ENCODE data around the gene AP1M1.
A peak's percentile ranks its signal among the peaks of the same experiment; 100 is the strongest.

AP1M1 gene

DNA sequence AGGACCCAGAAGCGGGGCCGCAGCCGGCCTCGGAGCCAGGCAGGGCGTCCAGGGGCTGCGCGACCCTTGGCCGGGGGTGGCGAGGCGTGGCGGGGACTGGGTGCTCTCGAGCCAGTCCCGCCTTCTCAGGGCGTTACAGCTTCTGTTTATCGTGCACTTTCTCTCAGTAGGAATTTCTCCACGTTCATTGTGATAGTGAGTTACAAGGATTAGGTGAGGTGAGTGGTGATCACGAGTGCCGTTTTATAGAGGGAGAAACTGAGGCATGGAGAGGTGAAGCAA lies 600 bp downstream of the AP1M1 start:
- Histone ChIP-seq H2BK12ac (ENCODE audit: low read length) (no peak overlapping the region), H3K36me3 (ENCODE audit: control insufficient read depth in 1 of 2, insufficient read depth in 2 of 2, low read length in 2 of 2) (peaks cover 15 to 16% of the 10 kb centered on the region in 2 experiments), H4K91ac (ENCODE audit: low read depth, low read length) (peak overlapping the region; percentile 82), H3K4me3 (ENCODE audit: low read depth, low read length) (peak overlapping the region; percentile 100), H3K4me2 (ENCODE audit: low read length) (peak overlapping the region; percentile 75), H3K9me3 (ENCODE audit: insufficient read depth, low read depth, low read length) (no peaks in the 10 kb centered on the region), H2AK5ac (ENCODE audit: low read length) (peak overlapping the region; percentile 16), H4K12ac (ENCODE audit: low read depth, low read length) (peak overlapping the region; percentile 95), H3K18ac (ENCODE audit: low read length) (peak overlapping the region; percentile 38), H3K14ac (ENCODE audit: low read length) (peak overlapping the region; percentile 97), H3K27me3 (ENCODE audit: insufficient read depth, low read length) (no peaks in the 10 kb centered on the region), H3K27ac (ENCODE audit: low read depth, low read length) (no peak overlapping the region), H3K23ac (ENCODE audit: low read length) (no peak overlapping the region), H3K9ac (ENCODE audit: low read length) (peak overlapping the region; percentile 92), H3K4ac (ENCODE audit: low read depth, low read length) (peak overlapping the region; percentile 94), H3K4me1 (ENCODE audit: control insufficient read depth in 1 of 2, insufficient read depth in 2 of 2, low read length in 2 of 2) (peaks cover 5 to 7% of the 10 kb centered on the region in 2 experiments), H2AFZ (ENCODE audit: insufficient read depth, low read length, poor library complexity) (peak overlapping the region; percentile 98), H3K79me1 (ENCODE audit: low read length) (peaks cover 7% of the 10 kb centered on the region), H2BK5ac (ENCODE audit: low read depth, low read length, poor library complexity) (no peak overlapping the region), H2BK120ac (ENCODE audit: insufficient read depth, low read length, poor library complexity) (peak overlapping the region; percentile 4), H3K79me2 (ENCODE audit: control insufficient read depth, insufficient read depth, low read length, poor library complexity) (peaks cover 7% of the 10 kb centered on the region), H4K8ac (ENCODE audit: low read depth, low read length) (peak overlapping the region; percentile 99)
- DNase-seq: peak in 1 of 2 donors; percentile 15
- WGBS (ENCODE audit: extremely low coverage, insufficient coverage, insufficient read length): no CpG with 5 or more reads among the region's 18 CpGs

DNA sequence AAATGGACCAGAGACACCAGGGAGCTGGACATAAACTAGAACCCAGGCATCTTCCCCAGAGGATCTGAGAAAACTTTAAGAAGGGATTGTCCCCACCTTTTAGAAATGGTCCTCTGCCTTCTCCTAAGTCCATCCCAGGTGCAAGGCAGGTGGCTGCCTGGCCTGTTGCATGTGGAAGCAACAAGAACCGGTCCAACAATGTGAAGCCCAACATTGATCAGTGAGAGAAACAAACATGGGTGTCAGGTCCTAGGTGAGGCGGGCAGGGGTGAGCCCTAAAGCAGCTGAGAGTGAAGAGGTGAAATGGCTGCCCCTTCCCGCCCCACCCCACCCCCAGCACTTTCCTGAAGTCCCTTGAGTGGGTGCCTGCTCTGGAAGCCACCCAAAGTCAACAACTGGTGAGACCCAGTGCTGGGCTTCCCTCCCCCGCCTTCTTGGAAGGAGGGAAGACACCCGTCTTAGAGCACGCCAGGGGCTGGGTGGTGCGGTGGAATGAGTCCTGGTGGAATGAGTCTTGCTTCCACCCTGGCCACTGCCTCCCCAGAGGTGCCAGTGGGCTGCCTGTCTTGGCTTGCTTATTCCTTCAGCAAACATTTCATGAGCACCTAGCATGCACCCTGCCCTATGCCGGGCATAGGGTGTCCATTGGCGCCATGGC lies 1.7 kb downstream of the AP1M1 start:
- Histone ChIP-seq H2BK120ac (ENCODE audit: insufficient read depth, low read length, poor library complexity) (no peak overlapping the region), H3K36me3 (ENCODE audit: control insufficient read depth in 1 of 2, insufficient read depth in 2 of 2, low read length in 2 of 2) (peaks cover 23 to 26% of the 10 kb centered on the region in 2 experiments), H4K91ac (ENCODE audit: low read depth, low read length) (no peak overlapping the region), H3K9me3 (ENCODE audit: insufficient read depth, low read depth, low read length) (peaks cover 2% of the 10 kb centered on the region), H2BK12ac (ENCODE audit: low read length) (no peak overlapping the region), H3K23ac (ENCODE audit: low read length) (no peak overlapping the region), H3K79me1 (ENCODE audit: low read length) (peaks cover 7% of the 10 kb centered on the region), H3K14ac (ENCODE audit: low read length) (no peak overlapping the region), H3K27ac (ENCODE audit: low read depth, low read length) (no peak overlapping the region), H3K79me2 (ENCODE audit: control insufficient read depth, insufficient read depth, low read length, poor library complexity) (peaks cover 7% of the 10 kb centered on the region), H3K4me1 (ENCODE audit: control insufficient read depth in 1 of 2, insufficient read depth in 2 of 2, low read length in 2 of 2) (peaks cover 5 to 7% of the 10 kb centered on the region in 2 experiments), H4K12ac (ENCODE audit: low read depth, low read length) (no peak overlapping the region), H2AK5ac (ENCODE audit: low read length) (no peak overlapping the region), H3K4me2 (ENCODE audit: low read length) (no peak overlapping the region), H3K4me3 (ENCODE audit: low read depth, low read length) (no peak overlapping the region), H3K27me3 (ENCODE audit: insufficient read depth, low read length) (no peaks in the 10 kb centered on the region), H3K4ac (ENCODE audit: low read depth, low read length) (no peak overlapping the region), H2AFZ (ENCODE audit: insufficient read depth, low read length, poor library complexity) (peak overlapping the region; percentile 13), H2BK5ac (ENCODE audit: low read depth, low read length, poor library complexity) (no peak overlapping the region), H4K8ac (ENCODE audit: low read depth, low read length) (no peak overlapping the region), H3K18ac (ENCODE audit: low read length) (no peak overlapping the region), H3K9ac (ENCODE audit: low read length) (no peak overlapping the region)
- no peak for DNase-seq
- WGBS (ENCODE audit: extremely low coverage, insufficient coverage, insufficient read length): no CpG with 5 or more reads among the region's 9 CpGs

DNA sequence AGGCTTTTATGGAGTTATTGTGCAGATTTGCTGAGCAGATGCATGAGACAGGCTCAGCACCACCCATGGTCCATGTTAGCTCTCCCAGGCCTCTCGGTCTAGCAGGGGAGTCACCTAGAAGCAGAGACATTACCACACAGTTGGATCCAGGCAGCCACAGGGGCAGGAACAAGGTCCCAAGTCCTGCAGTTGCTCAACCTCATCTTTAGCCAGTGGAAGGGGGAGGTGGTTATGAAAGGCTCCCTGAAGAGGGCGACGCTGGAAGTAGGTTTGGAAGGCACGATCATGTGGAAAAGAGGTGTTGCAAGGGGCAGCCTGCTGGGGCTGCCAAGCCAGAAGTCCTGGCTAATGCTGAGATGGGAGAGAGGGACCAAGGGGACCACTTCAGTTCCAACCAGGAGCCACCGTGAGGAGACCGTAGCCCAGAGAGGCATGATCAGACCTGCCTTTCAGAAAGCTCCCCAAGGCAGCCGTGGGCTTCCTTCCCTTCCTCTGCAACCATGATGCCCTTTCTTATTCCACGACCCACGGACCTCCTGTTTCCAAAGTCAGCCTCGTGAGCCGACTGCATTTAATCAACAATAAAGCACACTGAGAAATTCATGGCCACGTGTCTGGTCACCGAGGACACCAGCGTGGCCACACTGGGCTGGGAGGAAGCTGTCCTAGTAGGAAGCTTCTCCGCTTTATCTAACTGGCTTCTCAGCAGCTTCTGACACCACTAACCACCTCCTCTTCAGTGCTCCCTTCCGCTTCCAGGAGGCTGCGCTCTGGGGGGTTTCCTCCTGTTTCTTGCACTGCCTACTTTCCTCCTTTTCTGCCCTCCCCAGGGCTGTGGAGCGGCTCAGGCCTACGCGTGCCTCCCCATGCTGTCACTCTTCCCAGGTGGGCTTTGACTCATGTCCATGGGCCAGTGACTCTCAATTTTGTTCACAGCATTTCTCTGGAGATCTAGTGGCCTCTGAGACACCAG lies 2.6 kb downstream of the AP1M1 start:
- Histone ChIP-seq H3K79me2 (ENCODE audit: control insufficient read depth, insufficient read depth, low read length, poor library complexity) (peaks cover 7% of the 10 kb centered on the region), H3K9me3 (ENCODE audit: insufficient read depth, low read depth, low read length) (peaks cover 2% of the 10 kb centered on the region), H3K23ac (ENCODE audit: low read length) (no peak overlapping the region), H4K91ac (ENCODE audit: low read depth, low read length) (no peak overlapping the region), H3K79me1 (ENCODE audit: low read length) (peaks cover 7% of the 10 kb centered on the region), H3K4me1 (ENCODE audit: control insufficient read depth in 1 of 2, insufficient read depth in 2 of 2, low read length in 2 of 2) (peaks cover 5 to 7% of the 10 kb centered on the region in 2 experiments), H3K18ac (ENCODE audit: low read length) (no peak overlapping the region), H2BK5ac (ENCODE audit: low read depth, low read length, poor library complexity) (no peak overlapping the region), H2BK120ac (ENCODE audit: insufficient read depth, low read length, poor library complexity) (no peak overlapping the region), H3K4me2 (ENCODE audit: low read length) (no peak overlapping the region), H4K8ac (ENCODE audit: low read depth, low read length) (no peak overlapping the region), H4K12ac (ENCODE audit: low read depth, low read length) (no peak overlapping the region), H2BK12ac (ENCODE audit: low read length) (no peak overlapping the region), H3K4ac (ENCODE audit: low read depth, low read length) (no peak overlapping the region), H2AK5ac (ENCODE audit: low read length) (no peak overlapping the region), H2AFZ (ENCODE audit: insufficient read depth, low read length, poor library complexity) (no peak overlapping the region), H3K27me3 (ENCODE audit: insufficient read depth, low read length) (no peaks in the 10 kb centered on the region), H3K4me3 (ENCODE audit: low read depth, low read length) (no peak overlapping the region), H3K36me3 (ENCODE audit: control insufficient read depth in 1 of 2, insufficient read depth in 2 of 2, low read length in 2 of 2) (peaks cover 28 to 32% of the 10 kb centered on the region in 2 experiments), H3K14ac (ENCODE audit: low read length) (no peak overlapping the region), H3K27ac (ENCODE audit: low read depth, low read length) (no peak overlapping the region), H3K9ac (ENCODE audit: low read length) (no peak overlapping the region)
- no CpG with 5 or more reads among the region's 20 CpGs for WGBS (ENCODE audit: extremely low coverage, insufficient coverage, insufficient read length)
- DNase-seq: no peak

DNA sequence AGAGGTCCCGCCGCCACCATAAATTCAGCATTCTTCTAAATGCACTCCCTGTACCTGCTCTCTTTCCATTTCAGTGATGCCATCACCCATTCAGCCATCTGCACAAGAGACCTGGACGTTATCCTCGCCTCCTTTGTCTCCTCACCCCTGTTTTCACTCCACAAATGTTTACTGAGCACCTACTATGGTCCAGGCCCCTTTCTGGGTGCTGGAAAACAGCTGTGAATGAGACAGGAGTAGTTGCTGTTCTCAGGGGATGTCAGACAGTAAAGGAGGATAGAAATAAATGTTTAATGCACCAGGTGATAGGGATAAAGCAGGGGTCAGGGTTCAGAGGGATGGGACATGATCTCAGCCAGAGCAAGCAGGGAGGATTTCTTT lies 3.3 kb downstream of the AP1M1 start:
- Histone ChIP-seq H2AK5ac (ENCODE audit: low read length) (no peak overlapping the region), H4K12ac (ENCODE audit: low read depth, low read length) (no peak overlapping the region), H3K4me3 (ENCODE audit: low read depth, low read length) (no peak overlapping the region), H3K4me2 (ENCODE audit: low read length) (no peak overlapping the region), H2BK5ac (ENCODE audit: low read depth, low read length, poor library complexity) (no peak overlapping the region), H4K91ac (ENCODE audit: low read depth, low read length) (no peak overlapping the region), H2AFZ (ENCODE audit: insufficient read depth, low read length, poor library complexity) (no peak overlapping the region), H3K27me3 (ENCODE audit: insufficient read depth, low read length) (no peaks in the 10 kb centered on the region), H3K36me3 (ENCODE audit: control insufficient read depth in 1 of 2, insufficient read depth in 2 of 2, low read length in 2 of 2) (peaks cover 35% of the 10 kb centered on the region in 2 experiments), H3K79me1 (ENCODE audit: low read length) (peaks cover 7% of the 10 kb centered on the region), H3K23ac (ENCODE audit: low read length) (no peak overlapping the region), H4K8ac (ENCODE audit: low read depth, low read length) (no peak overlapping the region), H3K9me3 (ENCODE audit: insufficient read depth, low read depth, low read length) (peaks cover 2% of the 10 kb centered on the region), H3K18ac (ENCODE audit: low read length) (no peak overlapping the region), H3K79me2 (ENCODE audit: control insufficient read depth, insufficient read depth, low read length, poor library complexity) (peaks cover 7% of the 10 kb centered on the region), H3K4me1 (ENCODE audit: control insufficient read depth in 1 of 2, insufficient read depth in 2 of 2, low read length in 2 of 2) (peaks cover 5 to 7% of the 10 kb centered on the region in 2 experiments), H3K27ac (ENCODE audit: low read depth, low read length) (no peak overlapping the region), H2BK12ac (ENCODE audit: low read length) (no peak overlapping the region), H3K9ac (ENCODE audit: low read length) (no peak overlapping the region), H3K14ac (ENCODE audit: low read length) (no peak overlapping the region), H3K4ac (ENCODE audit: low read depth, low read length) (no peak overlapping the region), H2BK120ac (ENCODE audit: insufficient read depth, low read length, poor library complexity) (no peak overlapping the region)
- DNase-seq: no peak
- no CpG with 5 or more reads among the region's 4 CpGs for WGBS (ENCODE audit: extremely low coverage, insufficient coverage, insufficient read length)

Data from trophoblast cell (in vitro differentiated cells and primary cell).